Muscle layer of colon (tissue), 2 donors: ENCODE measurements around the gene SPTSSA.
"Not testable (repeated sequence)": the region's sequence is repeated elsewhere in the genome, so short reads cannot be mapped to it uniquely, and the experiment has no call there.

Source experiments
- H3K27ac ChIP-seq: one replicate; pipeline ENCODE4 v1.7.0; 2013; ENCODE audit warnings: low read depth, mild to moderate bottlenecking, low read length, moderate library complexity
- H3K27me3 ChIP-seq, 2 donors: one replicate each; pipeline ENCODE4 v1.7.0; 2013; ENCODE audit warnings: low read length in 2 of 2, mild to moderate bottlenecking in 2 of 2; ENCODE audit not compliant: insufficient read depth in 2 of 2, control insufficient read depth in 1 of 2
- H3K36me3 ChIP-seq: one replicate; pipeline ENCODE4 v1.7.0; 2013; ENCODE audit warnings: mild to moderate bottlenecking, low read length; ENCODE audit not compliant: insufficient read depth
- H3K4me1 ChIP-seq: one replicate; pipeline ENCODE4 v1.7.0; 2013; ENCODE audit warnings: mild to moderate bottlenecking, low read length; ENCODE audit not compliant: insufficient read depth
- H3K4me3 ChIP-seq, 2 donors: one replicate each; pipeline ENCODE4 v1.7.0; 2013; ENCODE audit warnings: low read length in 2 of 2, low read depth in 1 of 2, mild to moderate bottlenecking in 1 of 2, moderate library complexity in 1 of 2
- H3K9ac ChIP-seq: one replicate; pipeline ENCODE4 v1.7.0; 2013; ENCODE audit warnings: low read length
- H3K9me3 ChIP-seq: one replicate; pipeline ENCODE4 v1.7.0; 2013; ENCODE audit warnings: mild to moderate bottlenecking, low read length
- donor health status: abdominal sarcoma.
- donor health status: Adenocarcinoma of cecum.

Gene SPTSSA

GRCh38 chr14:34462132-34462893, at the start of gene SPTSSA:
Gene SPTSSA (minus strand): TSS chr14:34462240. CDS start chr14:34462207, 33 bp downstream.
- Histone ChIP-seq H3K36me3 (no peaks in the 10 kb centered on the region), H3K9me3 (no peaks in the 10 kb centered on the region), H3K27me3 (no peaks in the 10 kb centered on the region), H3K4me3 (peak within 1 kb of the TSS; percentile 64 to 84), H3K4me1 (peaks cover 17% of the 10 kb centered on the region), H3K27ac (peak within 1 kb of the TSS; percentile 86), H3K9ac (peak within 1 kb of the TSS; percentile 81)

- Histone ChIP-seq H3K27ac (no peak overlapping the region), H3K9me3 (no peaks in the 10 kb centered on the region), H3K4me1 (no peaks in the 10 kb centered on the region)
Observed at GRCh38 chr14:34507884-34508283, 45.8 kb upstream of the SPTSSA start.

GRCh38 chr14:34507459-34507858, 45.4 kb upstream of the SPTSSA start:
- Histone ChIP-seq H3K36me3 (no peaks in the 10 kb centered on the region), H3K4me1 (no peaks in the 10 kb centered on the region), H3K27ac (no peak overlapping the region), H3K9me3 (no peaks in the 10 kb centered on the region), H3K9ac (no peak overlapping the region), H3K27me3 (no peaks in the 10 kb centered on the region), H3K4me3 (no peak overlapping the region)

More at GRCh38 chr14:34507884-34508283, 45.8 kb upstream of the SPTSSA start:
- no peaks in the 10 kb centered on the region for H3K36me3 ChIP-seq
- no peak overlapping the region for H3K4me3 ChIP-seq
- H3K27me3 ChIP-seq: no peaks in the 10 kb centered on the region
- H3K9ac ChIP-seq: no peak overlapping the region

GRCh38 chr14:34505124-34505491, 43.1 kb upstream of the SPTSSA start:
- not testable (repeated sequence) for H3K9me3 ChIP-seq, H3K27ac ChIP-seq, H3K36me3 ChIP-seq, H3K4me3 ChIP-seq, H3K4me1 ChIP-seq, H3K9ac ChIP-seq, H3K27me3 ChIP-seq

GRCh38 chr14:34504027-34504426, 42.0 kb upstream of the SPTSSA start:
- not testable (repeated sequence) for H3K9ac ChIP-seq, H3K27ac ChIP-seq, H3K27me3 ChIP-seq, H3K4me1 ChIP-seq, H3K9me3 ChIP-seq, H3K4me3 ChIP-seq, H3K36me3 ChIP-seq

- Histone ChIP-seq H3K27me3 (no peaks in the 10 kb centered on the region), H3K4me1 (peaks cover 6% of the 10 kb centered on the region), H3K9me3 (no peaks in the 10 kb centered on the region), H3K4me3 (no peak overlapping the region), H3K9ac (no peak overlapping the region), H3K27ac (no peak overlapping the region), H3K36me3 (no peaks in the 10 kb centered on the region)
Observed at GRCh38 chr14:34502545-34503225, 40.6 kb upstream of the SPTSSA start.

- Histone ChIP-seq H3K27ac (no peak overlapping the region), H3K9me3 (no peaks in the 10 kb centered on the region), H3K9ac (no peak overlapping the region), H3K4me1 (peaks cover 12% of the 10 kb centered on the region), H3K4me3 (no peak overlapping the region), H3K36me3 (no peaks in the 10 kb centered on the region), H3K27me3 (no peaks in the 10 kb centered on the region)
Observed at GRCh38 chr14:34502001-34502400, 40.0 kb upstream of the SPTSSA start.

GRCh38 chr14:34501004-34501580, 39.1 kb upstream of the SPTSSA start:
- H3K9me3 ChIP-seq: no peaks in the 10 kb centered on the region
- no peaks in the 10 kb centered on the region for H3K36me3 ChIP-seq
- no peak overlapping the region for H3K9ac ChIP-seq
- no peaks in the 10 kb centered on the region for H3K27me3 ChIP-seq
- H3K4me1 ChIP-seq: peaks cover 19% of the 10 kb centered on the region
- H3K4me3 ChIP-seq: no peak overlapping the region
- no peak overlapping the region for H3K27ac ChIP-seq

GRCh38 chr14:34498684-34499412, 36.8 kb upstream of the SPTSSA start:
- Histone ChIP-seq H3K9me3 (no peaks in the 10 kb centered on the region), H3K9ac (no peak overlapping the region), H3K4me3 (no peak overlapping the region), H3K36me3 (no peaks in the 10 kb centered on the region), H3K27me3 (no peaks in the 10 kb centered on the region), H3K4me1 (peaks cover 22% of the 10 kb centered on the region), H3K27ac (no peak overlapping the region)

GRCh38 chr14:34496679-34497513, 34.9 kb upstream of the SPTSSA start:
- Histone ChIP-seq H3K36me3 (no peaks in the 10 kb centered on the region), H3K9ac (no peak overlapping the region), H3K27me3 (no peaks in the 10 kb centered on the region), H3K4me3 (no peak overlapping the region), H3K4me1 (peaks cover 22% of the 10 kb centered on the region), H3K9me3 (no peaks in the 10 kb centered on the region), H3K27ac (peak overlapping the region; percentile 89)
